ENCODE data around the gene GPC1. TPM values are rescaled to one million over a fixed set of nuclear protein-coding genes. Genes with fewer than 3 reads are reported as not detected.

Gene GPC1
- total and polyA plus RNA-seq, 4 donors, result 23.2 to 62.5 (median 26.5) TPM

GRCh38 chr2:240401308-240401707 is 34.2 kb upstream of the GPC1 start:
- Histone ChIP-seq H3K36me3 (ENCODE audit: control insufficient read depth in 4 of 4, insufficient read depth in 4 of 4, low read length in 4 of 4) (no peaks in the 10 kb centered on the region), H3K9ac (ENCODE audit: insufficient read depth in 1 of 2, low read length in 2 of 2) (no peak overlapping the region), H3K27ac (ENCODE audit: low read depth in 1 of 2, low read length in 1 of 2) (no peak overlapping the region), H3K27me3 (ENCODE audit: control insufficient read depth in 3 of 3, insufficient read depth in 3 of 3, low read length in 2 of 3) (no peaks in the 10 kb centered on the region), H3K4me1 (ENCODE audit: control insufficient read depth in 5 of 5, insufficient read depth in 5 of 5, low read length in 5 of 5) (no peaks in the 10 kb centered on the region), H3K4me3 (no peak overlapping the region), H3K9me3 (ENCODE audit: control insufficient read depth in 4 of 4, insufficient read depth in 3 of 4, low read length in 3 of 4) (no peaks in the 10 kb centered on the region)
- DNase-seq, result peak in 1 of 3 donors; percentile 5
- WGBS, 2 donors, result 64 to 77% methylated on average over 12 of the region's 12 CpGs
- no peak for TF ChIP-seq CTCF (IDR thresholded peaks at IDR 0.05; ENCODE audit: control extremely low read depth, extremely low read depth)
- ATAC-seq (ENCODE audit: insufficient read depth, low FRiP score), result no peak

GRCh38 chr2:240401781-240402551 is 33.5 kb upstream of the GPC1 start:
- no peak for ATAC-seq (ENCODE audit: insufficient read depth, low FRiP score)
- Histone ChIP-seq H3K27me3 (ENCODE audit: control insufficient read depth in 3 of 3, insufficient read depth in 3 of 3, low read length in 2 of 3) (no peaks in the 10 kb centered on the region), H3K27ac (ENCODE audit: low read depth in 1 of 2, low read length in 1 of 2) (no peak overlapping the region), H3K9me3 (ENCODE audit: control insufficient read depth in 4 of 4, insufficient read depth in 3 of 4, low read length in 3 of 4) (no peaks in the 10 kb centered on the region), H3K36me3 (ENCODE audit: control insufficient read depth in 4 of 4, insufficient read depth in 4 of 4, low read length in 4 of 4) (no peaks in the 10 kb centered on the region), H3K4me3 (no peak overlapping the region), H3K4me1 (ENCODE audit: control insufficient read depth in 5 of 5, insufficient read depth in 5 of 5, low read length in 5 of 5) (no peaks in the 10 kb centered on the region), H3K9ac (ENCODE audit: insufficient read depth in 1 of 2, low read length in 2 of 2) (no peak overlapping the region)
- 85 to 86% methylated on average over 21 to 22 of the region's 22 CpGs for WGBS, 2 donors
- TF ChIP-seq CTCF (IDR thresholded peaks at IDR 0.05; ENCODE audit: control extremely low read depth, extremely low read depth), result no peak
- DNase-seq, result peak in 1 of 3 donors; percentile 9

DNA sequence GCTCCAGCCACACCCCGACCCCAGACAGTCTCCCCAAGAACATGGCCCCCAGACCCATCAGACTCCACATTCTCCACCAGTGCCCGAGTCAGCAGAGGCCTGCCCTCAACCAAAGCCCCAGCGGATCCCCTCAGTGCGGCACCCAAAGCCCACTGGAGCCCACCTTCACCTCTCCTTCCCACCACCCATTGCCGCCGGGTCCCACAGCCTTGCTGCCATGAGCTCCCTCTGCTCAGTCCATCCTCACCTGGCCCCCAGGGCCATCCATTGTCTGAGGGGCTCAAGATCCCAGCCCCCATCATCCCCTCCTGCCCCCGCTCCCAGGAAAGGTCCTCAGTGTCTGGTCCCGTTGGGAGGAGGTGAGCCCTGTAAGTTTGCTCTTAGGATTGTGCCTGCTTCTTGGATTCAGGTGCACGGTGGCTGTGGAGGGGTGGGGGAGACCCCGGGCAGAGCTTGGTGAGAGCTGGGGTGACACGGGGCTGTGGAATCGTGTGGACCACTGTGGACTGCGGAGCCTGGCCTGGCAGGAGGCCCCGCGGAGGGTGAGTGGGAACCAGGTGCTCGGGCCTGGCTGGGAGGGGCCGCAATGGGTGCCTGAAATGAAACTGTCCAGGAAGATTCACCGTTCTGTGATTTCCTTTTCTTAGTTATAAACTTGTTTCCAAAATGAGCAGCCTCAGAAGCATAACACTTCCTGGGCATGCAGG is 32.7 kb upstream of the GPC1 start:
- Histone ChIP-seq H3K27me3 (ENCODE audit: control insufficient read depth in 3 of 3, insufficient read depth in 3 of 3, low read length in 2 of 3) (no peaks in the 10 kb centered on the region), H3K4me3 (no peak overlapping the region), H3K9me3 (ENCODE audit: control insufficient read depth in 4 of 4, insufficient read depth in 3 of 4, low read length in 3 of 4) (no peaks in the 10 kb centered on the region), H3K4me1 (ENCODE audit: control insufficient read depth in 5 of 5, insufficient read depth in 5 of 5, low read length in 5 of 5) (no peaks in the 10 kb centered on the region), H3K27ac (ENCODE audit: low read depth in 1 of 2, low read length in 1 of 2) (no peak overlapping the region), H3K36me3 (ENCODE audit: control insufficient read depth in 4 of 4, insufficient read depth in 4 of 4, low read length in 4 of 4) (no peaks in the 10 kb centered on the region), H3K9ac (ENCODE audit: insufficient read depth in 1 of 2, low read length in 2 of 2) (no peak overlapping the region)
- WGBS, 2 donors, result 86 to 90% methylated on average over 18 of the region's 18 CpGs
- DNase-seq (peak in 1 of 3 donors; percentile 7), ATAC-seq (ENCODE audit: insufficient read depth, low FRiP score) (no peak)
- TF ChIP-seq CTCF (IDR thresholded peaks at IDR 0.05; ENCODE audit: control extremely low read depth, extremely low read depth), result no peak

Data from lung (tissue), 12 donors.